ENCODE data around the gene CAVIN1. TPM values are rescaled to one million over a fixed set of nuclear protein-coding genes. Genes with fewer than 3 reads are reported as not detected.
A peak's percentile ranks its signal among the peaks of the same experiment; 100 is the strongest.

CAVIN1 gene
- total and polyA plus RNA-seq, 2 donors (not counting 3 experiments of a cell fraction or from before 2014, with no cell fraction given) = 303 to 663 TPM

DNA sequence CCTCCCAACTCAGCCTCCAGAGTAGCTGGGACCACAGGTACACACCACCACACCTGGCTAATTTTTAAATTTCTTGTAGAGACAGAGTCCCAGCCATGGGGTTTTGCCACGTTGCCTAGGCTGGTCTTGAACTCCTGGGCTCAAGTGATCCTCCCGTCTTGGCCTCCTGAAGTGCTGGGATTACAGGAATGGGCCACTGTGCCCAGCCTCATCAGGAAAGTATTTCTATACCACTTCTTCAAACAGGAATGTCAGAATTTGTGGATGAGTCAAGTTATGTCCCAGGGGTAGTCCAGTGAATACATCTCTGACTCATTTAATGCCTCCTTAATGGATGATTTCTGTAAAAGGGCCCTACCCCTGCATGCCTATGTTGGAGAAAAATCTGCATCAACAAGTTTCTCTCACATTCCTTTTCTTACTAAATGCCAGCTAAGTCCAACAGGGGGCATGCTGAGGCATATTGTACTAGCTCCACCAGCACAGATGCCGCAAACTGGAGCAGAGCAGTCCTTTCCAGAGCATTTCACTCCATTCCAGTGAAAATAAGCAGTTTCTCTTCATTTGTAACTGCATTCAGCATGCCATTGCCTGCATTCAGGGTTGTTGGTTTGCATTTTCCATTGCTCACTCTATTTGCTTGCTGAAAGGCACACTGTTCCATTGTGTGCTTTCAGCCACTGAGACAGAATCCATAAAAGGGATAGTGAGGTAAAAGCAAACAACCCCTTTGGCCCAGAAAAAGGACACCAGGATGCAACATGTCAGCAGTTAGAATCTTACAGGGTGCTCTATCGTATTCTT, 5.3 kb upstream of the CAVIN1 start:
- Histone ChIP-seq H3K4me3 (replicated peaks in 1 of 3; ENCODE audit: insufficient read depth in 1 of 3, low read depth in 1 of 3, low read length in 3 of 3) (no peak overlapping the region), H2AFZ (ENCODE audit: low read depth, low read length) (peak overlapping the region; percentile 24), H3K4me1 (ENCODE audit: control insufficient read depth, extremely low read depth, insufficient read depth, low read length) (peaks cover 5% of the 10 kb centered on the region), H3K9me1 (replicated peaks; ENCODE audit: control insufficient read depth, extremely low read depth, insufficient read depth, low read length) (no peaks in the 10 kb centered on the region), H3K79me2 (ENCODE audit: control insufficient read depth, insufficient read depth, low read length) (no peaks in the 10 kb centered on the region), H3K9me3 (replicated peaks; ENCODE audit: control insufficient read depth, insufficient read depth, low read length) (no peaks in the 10 kb centered on the region), H3K4me2 (ENCODE audit: insufficient read depth, low read length) (no peak overlapping the region), H3K9ac (replicated peaks; ENCODE audit: extremely low read depth, insufficient read depth, low read length) (no peak overlapping the region), H3K27me3 (ENCODE audit: control insufficient read depth in 2 of 2, insufficient read depth in 2 of 2, low read length in 2 of 2) (no peaks in the 10 kb centered on the region), H3K36me3 (ENCODE audit: control insufficient read depth in 2 of 2, extremely low read depth in 1 of 2, insufficient read depth in 2 of 2, low read length in 2 of 2) (no peaks in the 10 kb centered on the region), H3K27ac (ENCODE audit: insufficient read depth, low read depth, low read length) (no peak overlapping the region), H4K20me1 (replicated peaks; ENCODE audit: control insufficient read depth, extremely low read depth, insufficient read depth, low read length) (no peaks in the 10 kb centered on the region)
- intact Hi-C loops (cut with micrococcal nuclease) (loop anchor here (1.0 kb wide), 2 partner anchors 89 to 99 kb away; no protein-coding TSS in a partner anchor), dilution Hi-C loops (cut with MboI; ENCODE audit: extremely low pct_ligation_motif_present, low sequenced_read_pairs) (no loop called here)
- CTCF ChIA-PET = interaction anchor here (0.6 to 2.2 kb wide), 39 partner anchors 8 to 206 kb away, joined by 3 to 35 read pairs (median 5); partner anchors contain the start of gene STAT3
- peak; percentile 85 for DNase-seq (ENCODE audit: low read depth, low spot score)
- TF ChIP-seq JUN (IDR thresholded peaks at IDR 0.05; ENCODE audit: borderline replicate concordance, insufficient read depth, insufficient read length, low read depth) (peak; percentile 65), FOS (IDR thresholded peaks at IDR 0.05; ENCODE audit: borderline replicate concordance, insufficient read depth, low read length) (peak; percentile 88), POLR2A (IDR thresholded peaks at IDR 0.05; ENCODE audit: low read depth, low read length) (no peak)
- TF ChIP-seq, protein P1, sequence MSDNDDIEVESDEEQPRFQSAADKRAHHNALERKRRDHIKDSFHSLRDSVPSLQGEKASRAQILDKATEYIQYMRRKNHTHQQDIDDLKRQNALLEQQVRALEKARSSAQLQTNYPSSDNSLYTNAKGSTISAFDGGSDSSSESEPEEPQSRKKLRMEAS (IDR thresholded peaks at IDR 0.05; ENCODE audit: insufficient read depth, insufficient read length) = no peak
- TF ChIP-seq, protein P2, sequence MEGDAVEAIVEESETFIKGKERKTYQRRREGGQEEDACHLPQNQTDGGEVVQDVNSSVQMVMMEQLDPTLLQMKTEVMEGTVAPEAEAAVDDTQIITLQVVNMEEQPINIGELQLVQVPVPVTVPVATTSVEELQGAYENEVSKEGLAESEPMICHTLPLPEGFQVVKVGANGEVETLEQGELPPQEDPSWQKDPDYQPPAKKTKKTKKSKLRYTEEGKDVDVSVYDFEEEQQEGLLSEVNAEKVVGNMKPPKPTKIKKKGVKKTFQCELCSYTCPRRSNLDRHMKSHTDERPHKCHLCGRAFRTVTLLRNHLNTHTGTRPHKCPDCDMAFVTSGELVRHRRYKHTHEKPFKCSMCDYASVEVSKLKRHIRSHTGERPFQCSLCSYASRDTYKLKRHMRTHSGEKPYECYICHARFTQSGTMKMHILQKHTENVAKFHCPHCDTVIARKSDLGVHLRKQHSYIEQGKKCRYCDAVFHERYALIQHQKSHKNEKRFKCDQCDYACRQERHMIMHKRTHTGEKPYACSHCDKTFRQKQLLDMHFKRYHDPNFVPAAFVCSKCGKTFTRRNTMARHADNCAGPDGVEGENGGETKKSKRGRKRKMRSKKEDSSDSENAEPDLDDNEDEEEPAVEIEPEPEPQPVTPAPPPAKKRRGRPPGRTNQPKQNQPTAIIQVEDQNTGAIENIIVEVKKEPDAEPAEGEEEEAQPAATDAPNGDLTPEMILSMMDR (IDR thresholded peaks at IDR 0.05; ENCODE audit: extremely low read depth in 1 of 2, insufficient read depth in 1 of 2, low read depth in 1 of 2, low read length in 2 of 2) = peak; percentile 71 to 76
- no TSS peak for BruUV-seq (replicated peaks)
- FAIRE-seq = peak; percentile 96
- POLR2A ChIA-PET = interaction anchor here (0.9 to 1.0 kb wide), 2 partner anchors 21 to 90 kb away, joined by 4 to 5 read pairs; no protein-coding TSS in a partner anchor

Data from endothelial cell of umbilical vein (primary cell).